GM10266 (cell line): ENCODE results near the gene TDRD7.

ENCODE experiments used
- DNase-seq: peaks from one replicate; pipeline ENCODE4 v3.0.0; 2012; ENCODE audit errors: extremely low spot score
- TF ChIP-seq, protein P1 (sequence below): IDR thresholded peaks from 2 replicates; pipeline ENCODE4 v1.5.1; 2012; ENCODE audit warnings: mild to moderate bottlenecking, low read depth; ENCODE audit not compliant: control insufficient read depth, insufficient read depth; ENCODE audit errors: missing control alignments

TDRD7 gene

DNA sequence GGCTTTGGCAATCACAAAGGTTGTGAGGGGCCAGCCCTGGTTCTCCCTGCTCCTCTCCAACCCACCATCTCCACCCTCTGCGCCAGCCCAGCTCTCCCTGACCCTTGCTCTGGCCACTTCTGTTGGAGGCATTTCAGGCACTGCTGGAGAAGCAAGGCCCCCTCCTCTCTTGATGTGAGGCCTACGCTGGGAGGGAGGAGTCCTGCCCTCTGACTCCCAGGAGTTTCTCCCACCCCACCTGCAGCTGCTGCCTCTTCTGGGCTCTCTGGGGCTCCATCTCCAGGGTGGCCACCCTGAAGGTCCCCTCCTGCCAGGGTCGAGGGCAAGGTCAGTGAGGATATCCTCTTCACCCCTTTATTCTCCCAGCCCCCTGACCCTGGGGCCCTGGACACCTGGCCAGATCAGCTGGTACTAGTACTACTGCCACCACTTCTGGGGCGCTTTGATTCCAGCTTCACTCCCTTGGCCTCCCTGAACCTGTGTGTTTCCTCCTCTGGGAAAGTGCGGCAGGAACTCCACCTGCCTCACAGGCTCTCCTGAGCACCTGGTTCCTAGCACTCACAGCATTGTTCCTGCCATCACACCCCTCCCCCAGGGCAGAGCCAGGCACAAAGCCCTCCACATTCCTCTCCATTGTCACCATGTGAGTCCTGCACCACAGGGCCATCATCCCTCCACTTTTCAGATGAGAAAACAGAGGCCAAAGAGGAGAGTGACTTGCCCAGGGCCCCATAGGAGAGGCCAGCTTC lies 23.8 kb upstream of the TDRD7 start:
- no peak for DNase-seq
- TF ChIP-seq, protein P1, sequence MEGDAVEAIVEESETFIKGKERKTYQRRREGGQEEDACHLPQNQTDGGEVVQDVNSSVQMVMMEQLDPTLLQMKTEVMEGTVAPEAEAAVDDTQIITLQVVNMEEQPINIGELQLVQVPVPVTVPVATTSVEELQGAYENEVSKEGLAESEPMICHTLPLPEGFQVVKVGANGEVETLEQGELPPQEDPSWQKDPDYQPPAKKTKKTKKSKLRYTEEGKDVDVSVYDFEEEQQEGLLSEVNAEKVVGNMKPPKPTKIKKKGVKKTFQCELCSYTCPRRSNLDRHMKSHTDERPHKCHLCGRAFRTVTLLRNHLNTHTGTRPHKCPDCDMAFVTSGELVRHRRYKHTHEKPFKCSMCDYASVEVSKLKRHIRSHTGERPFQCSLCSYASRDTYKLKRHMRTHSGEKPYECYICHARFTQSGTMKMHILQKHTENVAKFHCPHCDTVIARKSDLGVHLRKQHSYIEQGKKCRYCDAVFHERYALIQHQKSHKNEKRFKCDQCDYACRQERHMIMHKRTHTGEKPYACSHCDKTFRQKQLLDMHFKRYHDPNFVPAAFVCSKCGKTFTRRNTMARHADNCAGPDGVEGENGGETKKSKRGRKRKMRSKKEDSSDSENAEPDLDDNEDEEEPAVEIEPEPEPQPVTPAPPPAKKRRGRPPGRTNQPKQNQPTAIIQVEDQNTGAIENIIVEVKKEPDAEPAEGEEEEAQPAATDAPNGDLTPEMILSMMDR, result no peak

DNA sequence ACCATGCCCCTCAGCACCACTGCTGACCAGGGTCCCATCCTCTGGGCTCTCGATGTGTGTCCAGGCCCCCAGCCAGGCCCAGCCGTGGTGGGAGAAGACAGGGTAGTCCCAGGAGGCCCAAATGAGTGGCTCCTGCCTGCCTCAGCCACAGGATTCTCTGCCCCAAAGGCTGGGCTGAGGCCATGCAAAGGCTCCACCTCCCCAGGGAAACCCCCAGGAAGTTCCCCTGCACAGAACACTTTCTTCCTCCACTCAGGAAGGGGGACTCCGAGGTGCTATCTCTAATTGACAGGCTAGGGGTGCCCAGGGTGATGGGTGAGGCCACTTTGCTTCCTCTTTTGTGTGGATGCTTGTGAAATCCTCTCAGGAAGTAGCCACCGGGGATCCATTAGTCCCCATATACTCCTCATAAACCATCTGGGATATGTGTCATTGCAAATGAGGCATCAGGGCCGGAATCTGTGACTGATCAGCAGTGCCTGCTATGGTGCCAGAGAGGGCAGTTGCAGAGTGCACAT lies 23.1 kb upstream of the TDRD7 start:
- peak; percentile 81 for DNase-seq
- TF ChIP-seq, protein P1, result no peak

DNA sequence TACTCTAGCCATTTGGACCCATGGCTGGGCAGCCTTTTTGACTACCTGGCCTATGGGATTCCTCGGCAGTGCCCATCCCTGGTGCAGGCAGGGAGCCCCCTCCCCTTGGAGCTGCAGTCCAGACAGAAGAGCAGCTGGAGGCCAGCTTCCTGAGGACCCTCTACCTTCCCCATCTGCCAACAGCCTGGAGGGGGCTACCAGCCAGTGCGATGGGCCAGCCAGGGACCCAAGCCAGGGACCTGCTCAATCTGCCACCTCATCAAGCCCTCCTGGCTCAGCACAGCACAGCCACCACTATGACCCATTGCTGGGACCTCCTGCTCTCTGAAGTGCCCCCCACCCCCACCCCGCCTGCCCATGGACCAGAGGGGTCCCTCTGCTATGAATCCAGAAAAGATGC lies 22.6 kb upstream of the TDRD7 start:
- DNase-seq, result no peak
- TF ChIP-seq, protein P1, result no peak

DNA sequence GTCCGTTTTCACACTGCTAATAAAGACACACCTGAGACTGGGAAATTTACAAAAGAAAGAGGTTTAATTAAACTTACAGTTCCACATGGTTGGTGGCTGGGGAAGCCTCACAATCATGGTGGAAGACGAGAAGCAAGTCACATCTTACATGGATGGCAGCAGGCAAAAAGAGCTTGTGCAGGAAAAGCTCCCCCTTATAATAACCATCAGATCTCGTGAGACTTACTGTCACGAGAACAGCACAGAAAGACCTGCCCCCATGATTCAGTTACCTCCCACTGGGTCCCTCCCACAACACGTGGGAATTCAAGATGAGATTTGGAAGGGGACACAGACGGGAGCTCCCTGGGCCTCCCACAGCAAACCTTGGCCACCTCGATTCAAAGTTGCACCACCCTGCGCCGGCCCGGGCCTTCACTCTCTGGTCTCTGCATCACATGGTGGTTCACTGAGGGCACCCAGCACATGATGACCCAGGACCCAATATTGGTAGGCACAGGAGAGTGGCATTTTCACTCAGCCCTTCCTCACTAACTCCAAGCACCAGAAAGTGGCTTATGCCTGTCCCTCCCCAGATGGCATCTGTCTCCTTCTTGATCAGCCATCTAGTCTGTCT lies 21.0 kb upstream of the TDRD7 start:
- TF ChIP-seq, protein P1, result no peak

DNA sequence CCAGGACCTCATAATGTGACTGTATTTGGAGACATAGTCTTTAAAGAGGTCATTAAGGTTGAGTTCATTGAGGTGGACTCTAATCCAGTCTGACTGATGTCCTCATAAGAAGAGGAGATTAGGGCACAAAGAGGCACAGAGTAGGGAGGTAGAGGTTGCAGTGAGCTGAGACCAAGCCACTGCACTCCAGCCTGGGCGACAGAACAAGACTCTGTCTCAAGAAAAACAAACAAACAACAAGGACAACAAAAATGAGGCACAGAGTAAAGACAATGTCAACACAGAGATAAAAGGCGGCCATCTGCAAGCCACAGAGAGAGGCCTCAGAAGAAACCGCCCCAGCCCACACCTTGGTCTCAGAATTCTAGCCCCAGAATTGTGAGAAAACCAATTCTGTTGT lies 17.0 kb upstream of the TDRD7 start:
- TF ChIP-seq, protein P1, result no peak
- no peak for DNase-seq

More for the DNA sequence above, 21.0 kb upstream of the TDRD7 start:
- DNase-seq, result no peak

DNA sequence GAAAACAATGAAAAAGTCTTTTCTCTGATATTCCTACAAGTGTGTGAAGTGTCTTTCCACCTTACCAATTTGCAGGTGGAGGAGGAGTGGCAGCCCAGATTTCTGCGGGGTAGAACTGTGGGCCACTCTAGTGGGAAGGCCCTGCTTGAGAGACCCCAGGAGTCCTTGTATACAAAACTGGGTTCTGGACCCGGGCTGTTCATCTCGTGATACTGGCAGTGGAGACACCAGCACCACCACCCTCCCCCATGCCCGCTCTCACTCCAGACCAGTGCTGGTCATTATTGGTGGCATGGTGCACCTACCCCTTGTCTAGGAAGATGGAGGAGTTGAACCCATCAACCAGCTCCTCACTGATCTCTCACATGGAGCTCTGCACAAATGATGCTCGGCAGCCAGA lies 16.2 kb upstream of the TDRD7 start:
- DNase-seq, result no peak
- TF ChIP-seq, protein P1, result no peak

DNA sequence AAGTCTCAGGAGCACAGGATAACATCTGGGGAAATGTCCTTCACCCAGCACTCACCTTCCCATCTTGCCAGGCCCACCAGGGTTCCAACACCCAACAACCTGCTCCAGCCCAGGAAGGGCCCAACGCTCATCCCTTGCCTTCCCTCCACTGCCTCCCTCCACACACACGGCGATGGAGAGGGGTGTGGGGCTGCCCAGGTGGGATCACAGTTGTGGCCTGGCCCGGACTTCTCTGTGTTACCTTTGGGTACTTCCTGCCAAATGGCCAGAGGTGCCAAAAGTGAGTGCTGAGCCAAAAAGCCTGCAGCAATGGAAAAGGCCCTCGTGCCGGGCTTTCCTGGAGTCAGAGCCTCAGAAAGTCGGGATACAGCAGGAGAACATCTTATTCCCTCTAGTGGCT lies 15.6 kb upstream of the TDRD7 start:
- no peak for DNase-seq
- TF ChIP-seq, protein P1, result no peak
